ENCODE data around the gene CYB5A.

DNA sequence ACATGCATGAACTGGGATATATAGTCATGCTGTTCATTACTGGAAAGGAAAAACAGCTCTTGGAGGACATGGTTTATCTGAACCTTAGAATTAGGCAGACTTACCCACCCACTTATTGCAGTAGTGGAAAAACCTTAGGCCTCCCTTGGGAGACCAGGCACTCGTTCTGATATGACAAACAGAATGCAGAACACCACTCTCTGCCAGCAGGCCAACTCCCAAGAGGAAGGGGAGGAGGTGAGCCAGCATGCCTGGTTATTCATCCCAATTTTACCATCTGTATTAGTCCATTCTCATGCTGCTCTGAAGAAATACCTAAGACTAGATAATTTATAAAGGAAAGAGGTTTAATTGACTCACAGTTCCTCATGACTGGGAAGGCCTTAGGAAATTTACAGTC, 41.3 kb upstream of the CYB5A start:
- TF ChIP-seq HMG20B (CRISPR knock-in tag; IDR thresholded peaks at IDR 0.05) (no peak), ZNF436 (CRISPR knock-in tag; IDR thresholded peaks at IDR 0.05) (no peak), HDGF (IDR thresholded peaks at IDR 0.05) (no peak), ZNF134 (CRISPR knock-in tag; conservative IDR thresholded peaks at IDR 0.05) (no peak), LEF1 (IDR thresholded peaks at IDR 0.05) (no peak), CREB1 (IDR thresholded peaks at IDR 0.05) (no peak), CREB1 (CRISPR knock-in tag; IDR thresholded peaks at IDR 0.05) (no peak)
- TF ChIP-seq, protein P1, sequence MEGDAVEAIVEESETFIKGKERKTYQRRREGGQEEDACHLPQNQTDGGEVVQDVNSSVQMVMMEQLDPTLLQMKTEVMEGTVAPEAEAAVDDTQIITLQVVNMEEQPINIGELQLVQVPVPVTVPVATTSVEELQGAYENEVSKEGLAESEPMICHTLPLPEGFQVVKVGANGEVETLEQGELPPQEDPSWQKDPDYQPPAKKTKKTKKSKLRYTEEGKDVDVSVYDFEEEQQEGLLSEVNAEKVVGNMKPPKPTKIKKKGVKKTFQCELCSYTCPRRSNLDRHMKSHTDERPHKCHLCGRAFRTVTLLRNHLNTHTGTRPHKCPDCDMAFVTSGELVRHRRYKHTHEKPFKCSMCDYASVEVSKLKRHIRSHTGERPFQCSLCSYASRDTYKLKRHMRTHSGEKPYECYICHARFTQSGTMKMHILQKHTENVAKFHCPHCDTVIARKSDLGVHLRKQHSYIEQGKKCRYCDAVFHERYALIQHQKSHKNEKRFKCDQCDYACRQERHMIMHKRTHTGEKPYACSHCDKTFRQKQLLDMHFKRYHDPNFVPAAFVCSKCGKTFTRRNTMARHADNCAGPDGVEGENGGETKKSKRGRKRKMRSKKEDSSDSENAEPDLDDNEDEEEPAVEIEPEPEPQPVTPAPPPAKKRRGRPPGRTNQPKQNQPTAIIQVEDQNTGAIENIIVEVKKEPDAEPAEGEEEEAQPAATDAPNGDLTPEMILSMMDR (IDR thresholded peaks at IDR 0.05 in 2 of 3, conservative IDR thresholded peaks at IDR 0.05 in 1 of 3; ENCODE audit: insufficient read depth in 2 of 3, low read depth in 1 of 3, low read length in 3 of 3): no peak
- TF ChIP-seq, protein P2, sequence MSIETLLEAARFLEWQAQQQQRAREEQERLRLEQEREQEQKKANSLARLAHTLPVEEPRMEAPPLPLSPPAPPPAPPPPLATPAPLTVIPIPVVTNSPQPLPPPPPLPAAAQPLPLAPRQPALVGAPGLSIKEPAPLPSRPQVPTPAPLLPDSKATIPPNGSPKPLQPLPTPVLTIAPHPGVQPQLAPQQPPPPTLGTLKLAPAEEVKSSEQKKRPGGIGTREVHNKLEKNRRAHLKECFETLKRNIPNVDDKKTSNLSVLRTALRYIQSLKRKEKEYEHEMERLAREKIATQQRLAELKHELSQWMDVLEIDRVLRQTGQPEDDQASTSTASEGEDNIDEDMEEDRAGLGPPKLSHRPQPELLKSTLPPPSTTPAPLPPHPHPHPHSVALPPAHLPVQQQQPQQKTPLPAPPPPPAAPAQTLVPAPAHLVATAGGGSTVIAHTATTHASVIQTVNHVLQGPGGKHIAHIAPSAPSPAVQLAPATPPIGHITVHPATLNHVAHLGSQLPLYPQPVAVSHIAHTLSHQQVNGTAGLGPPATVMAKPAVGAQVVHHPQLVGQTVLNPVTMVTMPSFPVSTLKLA (conservative IDR thresholded peaks at IDR 0.05): no peak
- TF ChIP-seq, protein P3, sequence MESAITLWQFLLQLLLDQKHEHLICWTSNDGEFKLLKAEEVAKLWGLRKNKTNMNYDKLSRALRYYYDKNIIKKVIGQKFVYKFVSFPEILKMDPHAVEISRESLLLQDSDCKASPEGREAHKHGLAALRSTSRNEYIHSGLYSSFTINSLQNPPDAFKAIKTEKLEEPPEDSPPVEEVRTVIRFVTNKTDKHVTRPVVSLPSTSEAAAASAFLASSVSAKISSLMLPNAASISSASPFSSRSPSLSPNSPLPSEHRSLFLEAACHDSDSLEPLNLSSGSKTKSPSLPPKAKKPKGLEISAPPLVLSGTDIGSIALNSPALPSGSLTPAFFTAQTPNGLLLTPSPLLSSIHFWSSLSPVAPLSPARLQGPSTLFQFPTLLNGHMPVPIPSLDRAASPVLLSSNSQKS (CRISPR knock-in tag; IDR thresholded peaks at IDR 0.05): no peak
- TF ChIP-seq, protein P4, sequence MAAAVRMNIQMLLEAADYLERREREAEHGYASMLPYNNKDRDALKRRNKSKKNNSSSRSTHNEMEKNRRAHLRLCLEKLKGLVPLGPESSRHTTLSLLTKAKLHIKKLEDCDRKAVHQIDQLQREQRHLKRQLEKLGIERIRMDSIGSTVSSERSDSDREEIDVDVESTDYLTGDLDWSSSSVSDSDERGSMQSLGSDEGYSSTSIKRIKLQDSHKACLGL (CRISPR knock-in tag; IDR thresholded peaks at IDR 0.05; ENCODE audit: borderline replicate concordance, poor library complexity, severe bottlenecking): no peak
